GM21528 (cell line): Measurements from ENCODE around the gene KCNH6.

ENCODE experiments used
- ATAC-seq: cut with Tn5 transposase; IDR thresholded peaks from one replicate; pipeline ENCODE4 v1.9.1; 2021; ENCODE audit warnings: mild to moderate bottlenecking, moderate library complexity; ENCODE audit not compliant: unreplicated experiment, low FRiP score

KCNH6 gene

DNA sequence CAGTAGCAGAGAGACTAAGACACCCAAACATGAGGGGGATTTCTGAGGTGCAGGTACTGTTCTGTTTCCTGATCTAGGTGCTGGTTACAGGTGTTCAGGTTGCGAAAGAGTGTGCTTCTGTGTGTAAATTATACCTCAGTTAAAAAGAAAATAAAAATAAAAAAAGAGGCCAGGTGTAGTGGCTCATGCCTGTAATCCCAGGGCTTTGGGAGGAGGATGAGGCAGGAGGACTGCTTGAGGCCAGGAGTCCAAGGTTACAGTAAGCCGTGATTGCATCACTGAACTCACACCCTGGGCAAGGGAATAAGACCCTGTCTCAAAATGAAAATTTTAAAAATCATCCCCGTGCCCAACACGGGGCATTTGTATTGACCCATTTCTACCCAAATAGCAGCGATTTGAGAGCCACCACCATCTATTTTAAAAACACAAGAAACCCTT, 23.9 kb downstream of the KCNH6 start:
- ATAC-seq, result no peak

DNA sequence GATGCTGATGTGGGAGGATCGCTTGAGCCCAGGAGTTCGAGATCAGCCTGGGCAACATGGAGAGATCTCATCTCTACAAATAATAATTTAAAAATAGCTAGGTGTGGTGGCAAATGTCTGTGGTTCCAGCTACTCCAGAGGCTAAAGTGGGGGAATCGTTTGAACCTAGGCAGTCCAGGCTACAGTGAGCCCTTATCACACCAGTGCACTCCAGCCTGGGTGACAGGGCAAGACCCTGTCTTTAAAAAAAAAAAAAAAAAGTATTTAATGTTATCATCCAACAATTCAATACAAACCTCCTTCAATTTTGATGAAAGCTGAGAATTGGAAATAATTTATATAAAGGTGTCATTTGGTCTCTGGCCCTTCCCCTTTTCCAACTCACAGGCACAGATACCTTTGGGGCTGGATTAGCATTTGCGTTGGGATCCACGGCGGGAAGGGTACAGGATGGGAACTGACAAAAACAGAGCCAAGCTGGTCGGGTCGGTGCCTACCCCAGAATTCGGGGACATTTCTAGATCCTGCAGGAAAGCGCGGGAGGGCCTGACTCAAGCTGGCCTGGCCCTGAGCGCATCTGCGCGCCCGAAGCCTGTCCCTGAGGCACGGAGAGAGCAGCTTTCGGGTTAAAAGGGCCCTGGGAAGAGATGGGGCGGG, 26.3 kb downstream of the KCNH6 start:
- peak; percentile 29 for ATAC-seq

DNA sequence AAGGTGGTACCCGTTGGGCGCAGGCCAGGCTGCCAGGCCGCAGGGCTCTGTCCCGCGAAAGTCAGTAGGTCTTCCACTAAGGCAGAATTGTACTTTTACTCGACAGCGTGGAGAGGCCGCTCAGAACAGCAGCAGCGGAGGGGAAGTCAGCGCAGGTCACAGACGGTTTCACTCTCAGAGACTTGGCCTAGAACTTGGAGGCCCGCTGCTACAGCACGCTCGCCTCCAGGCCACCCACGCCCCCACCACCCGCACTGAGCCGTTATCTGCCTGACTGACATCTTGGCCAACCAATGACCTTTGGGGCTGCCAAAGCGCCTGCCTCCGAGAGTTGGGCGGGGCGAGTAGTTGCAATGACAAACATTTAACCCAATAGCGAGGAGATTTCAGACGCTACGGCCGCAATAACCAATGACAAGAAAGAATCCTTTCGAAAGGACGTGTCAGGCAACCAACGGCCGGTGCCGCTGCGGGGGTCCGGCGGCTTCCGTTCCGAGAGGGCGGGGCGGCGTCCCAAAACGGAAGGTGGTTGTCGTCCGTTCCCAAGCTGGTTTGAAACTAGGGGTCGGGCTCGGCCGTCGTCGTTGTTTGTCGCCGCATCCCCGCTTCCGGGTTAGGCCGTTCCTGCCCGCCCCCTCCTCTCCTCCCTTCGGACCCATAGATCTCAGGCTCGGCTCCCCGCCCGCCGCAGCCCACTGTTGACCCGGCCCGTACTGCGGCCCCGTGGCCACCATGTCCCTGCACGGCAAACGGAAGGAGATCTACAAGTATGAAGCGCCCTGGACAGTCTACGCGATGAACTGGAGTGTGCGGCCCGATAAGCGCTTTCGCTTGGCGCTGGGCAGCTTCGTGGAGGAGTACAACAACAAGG, 27.0 kb downstream of the KCNH6 start, which contains the start of gene DCAF7:
TSS of gene DCAF7 (plus strand) at position 532 of the 871 bp plus-strand sequence. CDS start at position 733, 201 bp downstream.
- peak; percentile 94 for ATAC-seq

DNA sequence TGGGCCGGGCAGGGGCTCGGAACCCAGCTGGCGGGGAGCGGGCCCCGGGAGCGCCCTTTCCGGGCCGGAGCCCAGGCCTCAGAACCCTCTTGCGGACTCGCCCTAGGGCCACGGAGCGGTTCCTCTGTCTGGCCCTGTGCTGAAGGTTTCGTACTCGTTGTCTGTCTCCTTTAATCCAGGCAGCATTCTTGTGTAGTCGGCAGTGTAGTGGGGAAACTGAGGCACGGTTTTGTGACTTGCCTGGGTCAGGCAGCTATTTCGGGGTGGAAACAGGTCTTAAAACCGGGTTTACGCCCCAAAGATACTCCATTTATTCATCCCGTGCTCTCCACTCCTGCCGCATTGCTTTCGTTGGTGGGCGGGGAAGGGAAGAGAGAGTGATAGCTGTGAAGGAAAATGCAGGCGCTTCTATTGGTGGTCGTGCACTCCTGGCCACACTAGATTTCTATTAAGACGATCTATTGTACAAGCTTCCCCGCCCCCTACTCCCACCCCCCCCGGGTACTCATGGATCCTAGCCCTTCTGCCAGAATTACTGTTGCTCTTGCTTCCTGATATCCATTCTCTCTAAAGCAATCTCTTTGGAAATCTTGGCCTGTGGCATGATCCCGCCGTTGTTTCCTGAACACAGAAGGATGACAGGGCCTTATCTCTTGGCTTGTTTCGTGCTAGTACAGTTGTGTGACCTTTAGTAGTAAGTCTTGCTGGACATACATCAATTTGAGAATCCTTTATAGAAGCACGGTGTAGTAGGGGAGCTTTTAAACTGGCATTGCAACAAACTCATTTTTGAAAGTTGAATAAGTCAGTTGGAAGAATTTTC, 27.9 kb downstream of the KCNH6 start:
- peak; percentile 7 for ATAC-seq

DNA sequence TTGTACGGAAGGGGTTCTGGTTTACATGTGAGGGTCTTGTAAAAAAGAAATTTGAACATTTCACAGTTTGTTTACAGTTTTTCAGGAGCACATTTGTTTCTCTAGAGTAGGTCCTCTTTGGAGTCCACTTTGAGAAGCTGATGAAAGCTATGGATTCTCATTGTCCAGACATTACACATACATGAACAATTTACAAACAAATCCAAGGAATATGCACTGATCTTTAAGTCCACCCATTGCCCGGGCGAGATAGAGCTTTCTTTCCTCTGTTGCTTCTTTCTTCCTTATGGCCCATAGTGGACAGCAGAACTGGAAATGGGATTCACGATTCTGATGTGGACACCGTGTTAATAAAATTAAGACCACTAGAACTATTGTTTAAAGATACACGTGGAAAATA, 29.1 kb downstream of the KCNH6 start:
- no peak for ATAC-seq

DNA sequence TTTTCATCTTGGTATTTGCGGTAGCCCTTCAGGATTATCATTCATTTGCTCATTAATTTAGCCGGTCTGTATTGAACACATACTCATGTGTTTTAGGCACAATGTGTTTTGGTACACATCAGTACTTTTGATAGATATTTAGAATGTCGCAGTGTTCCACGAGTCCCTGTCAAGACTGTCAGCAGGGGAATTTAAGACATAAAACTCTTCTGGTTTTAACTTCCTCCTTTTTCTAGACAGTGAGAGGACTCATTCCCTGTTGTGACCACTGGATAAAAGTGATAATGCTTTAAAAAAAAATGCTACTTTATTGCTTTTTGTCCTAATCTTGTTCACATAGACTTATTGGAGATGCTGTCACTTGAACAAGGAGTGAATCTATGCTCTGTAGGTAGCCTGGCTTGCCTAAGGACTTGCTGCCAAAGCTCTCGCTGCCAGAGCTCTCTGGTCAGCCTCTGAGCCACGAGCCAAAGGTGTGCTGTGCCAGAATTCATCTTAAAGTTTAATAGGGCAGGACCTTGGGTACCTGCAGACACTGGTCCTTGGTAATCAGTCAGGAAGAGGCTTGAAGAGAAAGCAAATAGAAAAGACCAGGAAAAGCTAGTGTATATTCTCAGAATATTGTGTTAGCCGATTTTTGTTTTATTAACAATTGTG, 32.5 kb downstream of the KCNH6 start:
- no peak for ATAC-seq

DNA sequence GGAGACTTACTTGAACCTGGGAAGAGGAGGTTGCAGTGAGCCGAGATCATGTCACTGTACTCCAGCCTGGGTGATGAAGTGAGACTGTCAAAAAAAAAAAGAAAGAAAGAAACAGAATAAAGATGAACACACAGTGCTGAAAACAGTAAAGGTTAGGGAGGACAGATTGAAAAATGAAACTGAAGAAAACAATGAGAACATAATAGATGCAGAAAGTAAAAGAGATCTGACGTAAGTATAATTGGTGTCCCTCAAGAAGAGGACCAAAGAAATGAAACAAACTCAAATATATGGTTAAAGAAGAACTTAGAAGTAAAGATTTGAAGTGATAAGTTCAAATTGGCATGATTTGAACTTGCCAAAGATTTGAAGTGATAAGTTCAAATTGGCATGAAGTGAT, 34.3 kb downstream of the KCNH6 start:
- no peak for ATAC-seq

DNA sequence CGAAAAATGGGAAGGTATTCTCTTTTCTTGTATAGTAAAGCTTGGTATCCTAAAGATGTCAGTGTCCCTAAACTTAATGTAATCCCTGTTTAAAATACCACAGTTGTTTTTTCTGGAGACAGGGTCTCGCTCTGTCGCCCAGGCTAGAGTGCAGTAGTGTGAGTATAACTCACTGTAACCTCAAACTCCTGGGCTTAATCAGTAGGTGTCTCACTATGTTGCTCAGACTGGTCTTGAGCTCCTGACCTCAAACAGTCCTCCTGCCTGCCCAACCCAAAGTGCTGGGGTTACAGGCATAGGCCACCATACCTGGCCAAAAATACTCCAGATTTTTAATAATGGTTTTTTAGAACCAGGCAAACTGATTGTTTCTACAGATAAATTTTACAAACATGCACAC, 35.3 kb downstream of the KCNH6 start:
- no peak for ATAC-seq

DNA sequence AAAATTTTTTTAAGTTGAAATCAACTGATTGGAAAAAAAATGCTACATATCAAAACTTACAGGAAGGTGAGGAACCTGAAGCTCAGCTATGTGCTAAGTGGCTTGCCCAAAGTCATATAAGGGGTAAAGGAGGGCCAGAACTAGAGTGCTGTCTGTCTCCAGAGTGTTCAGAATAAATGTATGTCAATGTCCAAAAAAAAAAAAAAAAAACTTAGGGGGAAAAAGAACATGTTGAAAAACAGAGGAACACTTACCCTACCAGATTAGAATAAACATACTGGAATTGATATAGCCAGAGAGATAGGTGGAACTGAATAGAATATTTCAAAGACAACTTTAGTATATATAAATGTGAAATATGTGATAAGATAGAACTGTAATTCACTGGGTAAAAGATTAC, 38.7 kb downstream of the KCNH6 start:
- ATAC-seq, result no peak

DNA sequence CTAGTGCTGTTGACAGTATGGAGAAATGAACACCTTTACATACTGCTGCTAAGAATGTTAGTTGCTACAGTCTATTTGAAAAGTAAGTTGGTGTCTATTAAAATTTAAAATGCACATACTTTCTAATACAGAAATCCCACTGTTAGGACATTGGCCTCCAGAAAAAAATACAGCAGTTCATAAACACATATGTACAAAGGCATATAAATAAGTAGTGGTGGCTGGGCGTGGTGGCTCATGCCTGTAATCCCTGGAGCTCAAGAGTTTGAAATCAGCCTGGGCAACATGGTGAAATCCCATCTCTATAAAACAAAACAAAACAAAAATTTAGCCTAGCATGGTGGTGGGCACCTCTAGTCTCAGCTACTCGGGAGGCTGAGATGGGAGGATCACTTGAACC, 40.2 kb downstream of the KCNH6 start:
- ATAC-seq, result no peak

DNA sequence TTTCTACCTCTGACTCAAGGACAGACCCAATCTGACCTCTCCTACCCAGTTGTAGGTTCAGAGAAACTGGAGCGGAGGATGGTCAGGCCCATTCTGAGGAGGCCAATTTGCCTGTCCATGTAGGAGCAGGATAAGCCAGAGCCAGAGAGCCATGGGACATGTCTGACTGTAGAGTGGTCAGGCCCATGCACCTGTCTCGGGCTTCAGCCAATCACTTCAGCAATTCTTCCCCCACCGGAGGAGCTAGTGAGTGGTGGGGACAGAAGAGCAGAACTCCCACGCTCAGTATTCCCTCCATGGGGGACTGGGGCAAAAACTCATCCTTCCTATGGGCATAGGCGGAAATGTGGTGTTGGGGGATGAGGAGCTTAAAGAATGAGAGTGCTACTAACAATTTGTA, 41.4 kb downstream of the KCNH6 start:
- ATAC-seq, result no peak

DNA sequence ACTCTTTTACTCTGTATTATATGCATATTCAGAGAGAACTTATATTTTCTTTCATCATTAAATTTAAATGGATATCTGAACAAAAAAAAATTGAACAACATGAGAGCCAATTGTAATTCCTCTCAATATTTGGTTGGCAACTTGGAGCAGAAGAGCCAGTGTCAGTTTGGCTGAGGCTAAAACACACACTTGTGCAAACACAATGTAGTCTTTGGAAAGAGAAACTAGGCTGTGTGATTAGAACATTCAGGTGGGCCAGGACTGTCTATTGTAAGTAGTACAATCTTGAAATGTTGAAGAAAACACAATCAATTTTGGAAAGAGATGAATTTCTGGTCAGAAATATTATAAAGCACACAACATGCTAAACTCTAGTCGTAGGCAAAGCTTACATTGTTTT, 44.1 kb downstream of the KCNH6 start:
- no peak for ATAC-seq

DNA sequence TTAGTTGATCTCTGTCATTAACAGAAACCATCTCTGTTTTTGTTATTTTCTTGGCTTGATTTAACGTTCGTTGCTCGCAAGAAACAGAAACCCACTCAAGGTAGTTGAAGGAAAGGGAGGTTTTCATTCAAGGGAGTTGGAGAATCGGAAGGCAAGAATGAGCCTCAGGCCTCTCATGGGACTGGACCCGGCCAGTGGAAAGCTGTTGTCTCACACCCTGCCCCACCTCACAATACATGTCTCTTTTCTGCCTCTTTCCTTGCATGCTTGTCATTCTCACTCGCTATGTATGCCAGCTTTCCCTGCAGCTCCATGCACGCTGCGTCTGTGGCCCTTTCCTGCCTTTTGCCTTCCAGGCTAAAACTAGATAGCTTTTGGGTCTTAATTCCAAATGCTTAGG, 45.4 kb downstream of the KCNH6 start:
- no peak for ATAC-seq

DNA sequence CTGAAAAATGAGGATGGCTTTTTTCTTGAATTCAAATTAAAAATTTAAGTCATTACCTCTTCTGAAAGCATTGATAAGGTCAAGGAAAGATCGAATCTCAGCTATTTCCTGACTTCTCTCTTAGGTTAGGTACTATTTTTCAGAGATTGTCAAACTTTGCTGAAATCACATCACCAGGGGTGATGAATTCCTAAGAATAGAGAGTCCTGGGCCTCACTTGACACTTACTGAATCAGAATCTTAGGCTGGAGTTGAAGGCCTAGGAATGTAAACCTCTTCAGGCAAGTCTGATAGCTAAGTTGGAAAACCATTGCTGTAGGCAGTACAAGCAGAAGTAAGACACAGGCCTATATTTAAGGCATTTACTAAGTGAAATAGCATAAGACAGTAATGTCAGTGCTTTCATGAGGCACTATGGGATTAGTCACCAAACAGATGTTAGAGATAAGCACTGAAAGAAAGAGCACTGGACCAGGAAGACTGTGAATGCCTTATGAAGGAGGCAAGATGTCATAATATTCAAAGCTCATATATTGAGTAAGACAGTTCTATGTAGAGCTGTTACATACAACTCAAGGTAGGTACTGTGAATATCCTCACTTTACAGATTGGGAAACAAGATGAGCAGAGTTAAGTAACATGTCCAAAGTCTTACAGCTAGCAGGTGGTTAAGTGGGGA, 48.6 kb downstream of the KCNH6 start:
- ATAC-seq, result no peak

DNA sequence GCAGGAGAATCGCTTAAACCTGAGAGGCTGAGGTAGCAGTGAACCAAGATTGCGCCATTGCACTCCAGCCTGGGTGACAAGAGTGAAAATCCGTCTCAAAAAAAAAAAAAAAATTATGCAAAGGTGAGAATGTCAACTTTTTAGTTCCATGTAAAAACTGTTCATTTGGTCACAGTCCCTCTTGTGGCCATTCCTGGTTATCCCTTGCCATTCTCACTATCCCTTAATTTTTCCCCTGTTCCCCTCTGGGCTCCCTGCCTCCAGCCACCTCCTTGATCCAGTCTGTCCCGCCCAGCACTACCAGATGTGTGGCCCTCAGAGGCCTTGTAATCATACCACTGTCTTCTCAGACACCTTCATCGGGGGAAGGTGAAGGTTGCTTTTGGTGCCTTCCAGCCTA, 50.5 kb downstream of the KCNH6 start:
- ATAC-seq, result no peak

DNA sequence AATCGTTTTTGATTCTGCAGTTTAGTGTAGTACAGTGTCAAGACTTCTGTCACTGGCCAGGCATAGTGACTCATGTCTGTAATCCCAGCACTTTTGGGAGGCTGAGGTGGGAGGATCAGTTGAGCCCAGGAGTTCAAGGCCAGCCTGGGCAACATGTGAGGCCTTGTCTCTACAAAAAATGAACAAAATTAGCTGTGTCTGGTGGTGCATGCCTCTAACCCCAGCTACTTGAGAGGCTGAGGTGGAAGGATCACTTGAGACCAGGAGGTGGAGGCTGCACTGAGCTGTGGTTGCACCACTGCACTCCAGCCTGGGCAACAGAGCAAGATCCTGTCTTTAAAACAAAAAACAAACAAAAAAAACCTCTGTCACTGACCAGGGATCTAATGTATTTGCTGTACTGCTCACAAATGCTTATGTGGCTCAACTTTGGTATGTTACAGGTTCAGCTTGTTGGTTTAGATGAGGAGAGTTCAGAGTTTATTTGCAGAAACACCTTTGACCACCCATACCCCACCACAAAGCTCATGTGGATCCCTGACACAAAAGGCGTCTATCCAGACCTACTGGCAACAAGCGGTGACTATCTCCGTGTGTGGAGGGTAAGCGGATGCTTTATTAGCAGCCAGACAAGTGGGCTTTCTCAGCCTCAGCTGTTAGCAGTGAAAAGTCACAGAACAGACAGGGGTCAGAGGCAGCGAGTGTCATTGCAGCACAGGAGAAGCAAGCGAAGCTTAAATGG, 55.0 kb downstream of the KCNH6 start:
- ATAC-seq, result no peak

DNA sequence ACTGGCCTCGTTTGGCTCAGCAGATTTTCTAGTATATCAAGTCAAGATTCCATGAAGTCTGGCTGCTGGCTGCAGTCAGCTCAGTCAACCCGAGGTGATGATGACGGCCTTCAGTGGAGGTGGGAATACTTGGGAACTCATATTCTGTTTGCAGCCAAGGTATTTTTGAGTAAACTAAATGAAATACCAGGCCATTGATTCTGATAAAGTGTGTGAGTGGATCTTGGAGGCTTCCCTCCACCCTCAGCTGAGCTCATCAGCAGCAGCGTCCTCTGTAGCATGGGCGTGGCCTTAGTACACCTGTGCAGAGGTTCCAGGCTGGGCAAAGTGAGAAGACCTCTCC, 55.6 kb downstream of the KCNH6 start:
- no peak for ATAC-seq

DNA sequence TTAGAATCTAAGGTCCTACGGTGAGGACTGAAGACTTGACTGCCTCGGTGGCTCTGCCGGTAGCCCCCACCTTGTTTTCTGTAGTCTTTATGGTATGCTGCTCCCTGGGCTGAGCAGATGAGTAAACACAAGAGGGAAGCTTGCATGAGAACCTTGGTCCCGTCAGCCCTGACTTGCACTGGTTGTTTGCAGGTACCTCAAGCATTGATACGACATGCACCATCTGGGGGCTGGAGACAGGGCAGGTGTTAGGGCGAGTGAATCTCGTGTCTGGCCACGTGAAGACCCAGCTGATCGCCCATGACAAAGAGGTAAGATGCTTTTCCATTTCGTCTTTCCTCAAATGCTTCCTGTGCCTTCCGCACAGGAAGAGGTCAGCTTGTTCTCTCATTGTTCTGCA, 56.5 kb downstream of the KCNH6 start:
- ATAC-seq, result no peak

DNA sequence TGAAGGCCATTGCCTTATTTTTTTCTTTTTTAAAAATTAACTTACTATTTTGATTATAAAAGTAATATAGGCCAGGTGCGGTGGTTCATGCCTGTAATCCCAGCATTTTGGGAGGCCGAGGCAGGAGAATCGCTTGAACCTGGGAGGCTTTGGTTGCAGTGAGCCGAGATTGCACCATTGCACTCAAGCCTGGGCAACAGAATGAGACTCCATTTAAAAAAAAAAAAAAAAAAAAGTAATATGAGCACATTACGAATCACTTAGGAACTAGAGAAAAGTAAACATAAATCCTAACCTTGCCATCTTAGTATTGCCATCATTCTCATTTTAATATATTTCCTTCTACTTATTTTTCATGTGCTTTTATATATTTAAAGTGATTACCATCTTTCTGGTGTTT, 64.6 kb downstream of the KCNH6 start:
- no peak for ATAC-seq
